Measurements from ENCODE around the gene COTL1. TPM values are rescaled to one million over a fixed set of nuclear protein-coding genes. Genes with fewer than 3 reads are reported as not detected.

COTL1 gene
- total and polyA plus RNA-seq, 2 of the 13 experiments (the other 11 are each of a cell fraction or from before 2014, with no cell fraction given), result 8.7 to 16.9 TPM

GRCh38 chr16:84648595-84649510, 31.0 kb upstream of the COTL1 start (continued):
- TF ChIP-seq, protein P1, sequence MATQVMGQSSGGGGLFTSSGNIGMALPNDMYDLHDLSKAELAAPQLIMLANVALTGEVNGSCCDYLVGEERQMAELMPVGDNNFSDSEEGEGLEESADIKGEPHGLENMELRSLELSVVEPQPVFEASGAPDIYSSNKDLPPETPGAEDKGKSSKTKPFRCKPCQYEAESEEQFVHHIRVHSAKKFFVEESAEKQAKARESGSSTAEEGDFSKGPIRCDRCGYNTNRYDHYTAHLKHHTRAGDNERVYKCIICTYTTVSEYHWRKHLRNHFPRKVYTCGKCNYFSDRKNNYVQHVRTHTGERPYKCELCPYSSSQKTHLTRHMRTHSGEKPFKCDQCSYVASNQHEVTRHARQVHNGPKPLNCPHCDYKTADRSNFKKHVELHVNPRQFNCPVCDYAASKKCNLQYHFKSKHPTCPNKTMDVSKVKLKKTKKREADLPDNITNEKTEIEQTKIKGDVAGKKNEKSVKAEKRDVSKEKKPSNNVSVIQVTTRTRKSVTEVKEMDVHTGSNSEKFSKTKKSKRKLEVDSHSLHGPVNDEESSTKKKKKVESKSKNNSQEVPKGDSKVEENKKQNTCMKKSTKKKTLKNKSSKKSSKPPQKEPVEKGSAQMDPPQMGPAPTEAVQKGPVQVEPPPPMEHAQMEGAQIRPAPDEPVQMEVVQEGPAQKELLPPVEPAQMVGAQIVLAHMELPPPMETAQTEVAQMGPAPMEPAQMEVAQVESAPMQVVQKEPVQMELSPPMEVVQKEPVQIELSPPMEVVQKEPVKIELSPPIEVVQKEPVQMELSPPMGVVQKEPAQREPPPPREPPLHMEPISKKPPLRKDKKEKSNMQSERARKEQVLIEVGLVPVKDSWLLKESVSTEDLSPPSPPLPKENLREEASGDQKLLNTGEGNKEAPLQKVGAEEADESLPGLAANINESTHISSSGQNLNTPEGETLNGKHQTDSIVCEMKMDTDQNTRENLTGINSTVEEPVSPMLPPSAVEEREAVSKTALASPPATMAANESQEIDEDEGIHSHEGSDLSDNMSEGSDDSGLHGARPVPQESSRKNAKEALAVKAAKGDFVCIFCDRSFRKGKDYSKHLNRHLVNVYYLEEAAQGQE (IDR thresholded peaks at IDR 0.05; ENCODE audit: borderline replicate concordance in 1 of 2, low read depth in 1 of 2, low read length in 2 of 2), result no peak
- TF ChIP-seq ZNF598 (CRISPR knock-in tag; IDR thresholded peaks at IDR 0.05; ENCODE audit: borderline replicate concordance), result peak; percentile 44; the same call in 1 of the 2 replicates
- TF ChIP-seq ZNF235 (CRISPR knock-in tag; IDR thresholded peaks at IDR 0.05; ENCODE audit: borderline replicate concordance), result no peak
- TF ChIP-seq HDAC6 (IDR thresholded peaks at IDR 0.05; ENCODE audit: low read depth, low read length), result no peak
- no peak for TF ChIP-seq PRPF4 (IDR thresholded peaks at IDR 0.05; ENCODE audit: low read depth, low read length, poor library complexity, severe bottlenecking)
- no peak for TF ChIP-seq PHF5A (CRISPR knock-in tag; IDR thresholded peaks at IDR 0.05; ENCODE audit: low read depth, unreplicated experiment)
- TF ChIP-seq, protein P2, sequence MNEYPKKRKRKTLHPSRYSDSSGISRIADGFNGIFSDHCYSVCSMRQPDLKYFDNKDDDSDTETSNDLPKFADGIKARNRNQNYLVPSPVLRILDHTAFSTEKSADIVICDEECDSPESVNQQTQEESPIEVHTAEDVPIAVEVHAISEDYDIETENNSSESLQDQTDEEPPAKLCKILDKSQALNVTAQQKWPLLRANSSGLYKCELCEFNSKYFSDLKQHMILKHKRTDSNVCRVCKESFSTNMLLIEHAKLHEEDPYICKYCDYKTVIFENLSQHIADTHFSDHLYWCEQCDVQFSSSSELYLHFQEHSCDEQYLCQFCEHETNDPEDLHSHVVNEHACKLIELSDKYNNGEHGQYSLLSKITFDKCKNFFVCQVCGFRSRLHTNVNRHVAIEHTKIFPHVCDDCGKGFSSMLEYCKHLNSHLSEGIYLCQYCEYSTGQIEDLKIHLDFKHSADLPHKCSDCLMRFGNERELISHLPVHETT (CRISPR knock-in tag; conservative IDR thresholded peaks at IDR 0.05), result no peak
- TF ChIP-seq, protein P3, sequence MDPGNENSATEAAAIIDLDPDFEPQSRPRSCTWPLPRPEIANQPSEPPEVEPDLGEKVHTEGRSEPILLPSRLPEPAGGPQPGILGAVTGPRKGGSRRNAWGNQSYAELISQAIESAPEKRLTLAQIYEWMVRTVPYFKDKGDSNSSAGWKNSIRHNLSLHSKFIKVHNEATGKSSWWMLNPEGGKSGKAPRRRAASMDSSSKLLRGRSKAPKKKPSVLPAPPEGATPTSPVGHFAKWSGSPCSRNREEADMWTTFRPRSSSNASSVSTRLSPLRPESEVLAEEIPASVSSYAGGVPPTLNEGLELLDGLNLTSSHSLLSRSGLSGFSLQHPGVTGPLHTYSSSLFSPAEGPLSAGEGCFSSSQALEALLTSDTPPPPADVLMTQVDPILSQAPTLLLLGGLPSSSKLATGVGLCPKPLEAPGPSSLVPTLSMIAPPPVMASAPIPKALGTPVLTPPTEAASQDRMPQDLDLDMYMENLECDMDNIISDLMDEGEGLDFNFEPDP (CRISPR knock-in tag; conservative IDR thresholded peaks at IDR 0.05), result no peak
- TF ChIP-seq, protein P4, sequence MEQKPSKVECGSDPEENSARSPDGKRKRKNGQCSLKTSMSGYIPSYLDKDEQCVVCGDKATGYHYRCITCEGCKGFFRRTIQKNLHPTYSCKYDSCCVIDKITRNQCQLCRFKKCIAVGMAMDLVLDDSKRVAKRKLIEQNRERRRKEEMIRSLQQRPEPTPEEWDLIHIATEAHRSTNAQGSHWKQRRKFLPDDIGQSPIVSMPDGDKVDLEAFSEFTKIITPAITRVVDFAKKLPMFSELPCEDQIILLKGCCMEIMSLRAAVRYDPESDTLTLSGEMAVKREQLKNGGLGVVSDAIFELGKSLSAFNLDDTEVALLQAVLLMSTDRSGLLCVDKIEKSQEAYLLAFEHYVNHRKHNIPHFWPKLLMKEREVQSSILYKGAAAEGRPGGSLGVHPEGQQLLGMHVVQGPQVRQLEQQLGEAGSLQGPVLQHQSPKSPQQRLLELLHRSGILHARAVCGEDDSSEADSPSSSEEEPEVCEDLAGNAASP (CRISPR knock-in tag; IDR thresholded peaks at IDR 0.05; ENCODE audit: borderline replicate concordance), result peak; percentile 58; the same call in 1 of the 2 replicates
- TF ChIP-seq CREB3 (CRISPR knock-in tag; IDR thresholded peaks at IDR 0.05), result no peak
- TF ChIP-seq TGIF2 (CRISPR knock-in tag; IDR thresholded peaks at IDR 0.05), result no peak
- TF ChIP-seq ZNF891 (CRISPR knock-in tag; IDR thresholded peaks at IDR 0.05), result peak; percentile 59; the same call in 1 of the 2 replicates
- TF ChIP-seq KDM3A (CRISPR knock-in tag; IDR thresholded peaks at IDR 0.05; ENCODE audit: low read depth), result no peak; the same call in 1 of the 2 replicates
- peak; percentile 34; the same call in 1 of the 2 replicates for TF ChIP-seq ZNF777 (CRISPR knock-in tag; IDR thresholded peaks at IDR 0.05)
- TF ChIP-seq ZNF773 (CRISPR knock-in tag; IDR thresholded peaks at IDR 0.05; ENCODE audit: borderline replicate concordance), result no peak
- TF ChIP-seq, protein P5, sequence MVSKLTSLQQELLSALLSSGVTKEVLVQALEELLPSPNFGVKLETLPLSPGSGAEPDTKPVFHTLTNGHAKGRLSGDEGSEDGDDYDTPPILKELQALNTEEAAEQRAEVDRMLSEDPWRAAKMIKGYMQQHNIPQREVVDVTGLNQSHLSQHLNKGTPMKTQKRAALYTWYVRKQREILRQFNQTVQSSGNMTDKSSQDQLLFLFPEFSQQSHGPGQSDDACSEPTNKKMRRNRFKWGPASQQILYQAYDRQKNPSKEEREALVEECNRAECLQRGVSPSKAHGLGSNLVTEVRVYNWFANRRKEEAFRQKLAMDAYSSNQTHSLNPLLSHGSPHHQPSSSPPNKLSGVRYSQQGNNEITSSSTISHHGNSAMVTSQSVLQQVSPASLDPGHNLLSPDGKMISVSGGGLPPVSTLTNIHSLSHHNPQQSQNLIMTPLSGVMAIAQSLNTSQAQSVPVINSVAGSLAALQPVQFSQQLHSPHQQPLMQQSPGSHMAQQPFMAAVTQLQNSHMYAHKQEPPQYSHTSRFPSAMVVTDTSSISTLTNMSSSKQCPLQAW (CRISPR knock-in tag; IDR thresholded peaks at IDR 0.05), result peak; percentile 58; the same call in 1 of the 2 replicates
- no peak for TF ChIP-seq ZFP36L2 (CRISPR knock-in tag; IDR thresholded peaks at IDR 0.05)
